ENCODE data around the gene EEF2KMT.
A peak's percentile ranks its signal among the peaks of the same experiment; 100 is the strongest.
"Not testable (repeated sequence)": the region's sequence is repeated elsewhere in the genome, so short reads cannot be mapped to it uniquely, and the experiment has no call there.

The EEF2KMT gene

GRCh38 chr16:5095145-5095830, 2.3 kb downstream of the EEF2KMT start:
- not testable (repeated sequence) for DNase-seq

- DNase-seq = not testable (repeated sequence)
Observed at GRCh38 chr16:5093746-5094145, 3.8 kb downstream of the EEF2KMT start.

GRCh38 chr16:5093081-5093480, 4.5 kb downstream of the EEF2KMT start:
- DNase-seq = not testable (repeated sequence)

- not testable (repeated sequence) for DNase-seq
Observed at GRCh38 chr16:5090592-5090991, 7.0 kb downstream of the EEF2KMT start.

- not testable (repeated sequence) for DNase-seq
Observed at GRCh38 chr16:5089911-5090555, 7.6 kb downstream of the EEF2KMT start.

GRCh38 chr16:5088936-5089335, 8.7 kb downstream of the EEF2KMT start:
- not testable (repeated sequence) for DNase-seq

- not testable (repeated sequence) for DNase-seq
Observed at GRCh38 chr16:5088086-5088790, 9.4 kb downstream of the EEF2KMT start.

- not testable (repeated sequence) for DNase-seq
Observed at GRCh38 chr16:5085716-5086115, 11.9 kb downstream of the EEF2KMT start.

- DNase-seq = peak; percentile 16
Observed at GRCh38 chr16:5084802-5085201, 12.8 kb downstream of the EEF2KMT start.

GRCh38 chr16:5084099-5084731, 13.4 kb downstream of the EEF2KMT start:
- not testable (repeated sequence) for DNase-seq

- DNase-seq = not testable (repeated sequence)
Observed at GRCh38 chr16:5083646-5084045, 13.9 kb downstream of the EEF2KMT start.

- not testable (repeated sequence) for DNase-seq
Observed at GRCh38 chr16:5080996-5081395, 16.6 kb downstream of the EEF2KMT start.

GRCh38 chr16:5080461-5080860, 17.1 kb downstream of the EEF2KMT start:
- not testable (repeated sequence) for DNase-seq

- DNase-seq = no peak
Observed at GRCh38 chr16:5078626-5079025, 19.0 kb downstream of the EEF2KMT start.

GRCh38 chr16:5077304-5077703, 20.3 kb downstream of the EEF2KMT start:
- no peak for DNase-seq

- no peak for DNase-seq
Observed at GRCh38 chr16:5075637-5076036, 22.0 kb downstream of the EEF2KMT start.

GRCh38 chr16:5073771-5074170, 23.8 kb downstream of the EEF2KMT start:
- not testable (repeated sequence) for DNase-seq

- DNase-seq = no peak
Observed at GRCh38 chr16:5073279-5073629, 24.3 kb downstream of the EEF2KMT start.

- DNase-seq = no peak
Observed at GRCh38 chr16:5072334-5073278, 25.0 kb downstream of the EEF2KMT start.

GRCh38 chr16:5071681-5072333, 25.8 kb downstream of the EEF2KMT start, which contains the start of gene ALG1:
ALG1 (plus strand) TSS chr16:5071843; CDS start chr16:5071850, 7 bp downstream.
- peak; percentile 58 for DNase-seq

- no peak for DNase-seq
Observed at GRCh38 chr16:5071341-5071680, 26.3 kb downstream of the EEF2KMT start.
